K562 (cell line): Measurements from ENCODE around the gene LOXL3. TPM values are rescaled to one million over a fixed set of nuclear protein-coding genes. Genes with fewer than 3 reads are reported as not detected.

ENCODE experiments used
- ATAC-seq: fragments of 200-7000 bp; cut with Tn5 transposase; 3 replicates; pipeline ENCODE4 v1.9.1; 2020; ENCODE audit warnings: moderate library complexity
- BruUV-seq: library from RNA; stranded (reverse); fragments of 400-500 nt; replicated peaks from 2 replicates; lab custom pipeline; 2021; lab: Mats Ljungman, UMichigan
- CTCF ChIA-PET: fragments of 300-600 bp; formaldehyde crosslinking; extraction: SDS; loops from one replicate; lab custom pipeline; 2021; ENCODE audit warnings: low intra/inter-chr PET ratio; lab: Yijun Ruan, JAX
- POLR2A ChIA-PET: fragments of 300-600, 350-650 bp; sonication (Branson Sonifier 250); formaldehyde crosslinking; extraction: SDS; loops from one replicate; lab custom pipeline; 2021; ENCODE audit warnings: antibody characterized with exemption, inconsistent platforms; lab: Yijun Ruan, JAX
- DNase-seq, 4 experiments: peaks; one replicate each; pipeline versions ENCODE4 v3.0.0 to v3.0.0-alpha.2; 2011 to 2018; ENCODE audit warnings: low spot score in 3 of 4, mixed read lengths in 3 of 4; ENCODE audit errors: extremely low read depth in 1 of 4
- FAIRE-seq: peaks from 2 replicates; lab custom pipeline; 2011; peaks lifted over from hg19 to GRCh38; lab: Jason Lieb, UNC
- H2AFZ ChIP-seq: 2 replicates; pipeline ENCODE4 v1.6.0; 2011; ENCODE audit warnings: low read depth, low read length, control low read depth, inconsistent platforms
- H3K27ac ChIP-seq: fragments of 200-600 bp; 3 replicates; pipeline ENCODE4 v1.8.0; 2011; ENCODE audit warnings: low read depth, mild to moderate bottlenecking, control low read depth, inconsistent platforms, low read length, moderate library complexity, mixed read lengths; ENCODE audit errors: extremely low read depth
- H3K27me3 ChIP-seq, 2 experiments: fragments of 300-600 bp in 1 of 2; 2 replicates in 1 of 2; 3 replicates in 1 of 2; pipeline versions ENCODE4 v1.6.0 to v1.8.0; 2011; ENCODE audit warnings: inconsistent platforms in 2 of 2, low read length in 2 of 2, mild to moderate bottlenecking in 1 of 2, mixed read lengths in 1 of 2, moderate library complexity in 1 of 2; ENCODE audit not compliant: control insufficient read depth in 2 of 2, insufficient read depth in 2 of 2
- H3K36me3 ChIP-seq: fragments of 300-600 bp; 3 replicates; pipeline ENCODE4 v1.8.0; 2011; ENCODE audit warnings: mild to moderate bottlenecking, low read length, inconsistent platforms; ENCODE audit not compliant: control insufficient read depth, insufficient read depth
- H3K4me1 ChIP-seq, 2 experiments: fragments of 200-600 bp in 1 of 2; replicated peaks in 1 of 2; 2 replicates in 1 of 2; 3 replicates in 1 of 2; pipeline versions ENCODE4 v1.5.1 to v1.8.0; 2011; ENCODE audit warnings: inconsistent platforms in 2 of 2, low read length in 2 of 2, mild to moderate bottlenecking in 1 of 2, mixed read lengths in 1 of 2, moderate library complexity in 1 of 2; ENCODE audit not compliant: control insufficient read depth in 2 of 2, insufficient read depth in 2 of 2
- H3K4me2 ChIP-seq: 2 replicates; pipeline ENCODE4 v1.6.1; 2011; ENCODE audit warnings: low read length, control low read depth, inconsistent platforms, mixed read lengths; ENCODE audit not compliant: insufficient read depth
- H3K4me3 ChIP-seq: fragments of 200-600 bp; sonication (generic), shearing (Covaris generic); 2 replicates; pipeline ENCODE4 v1.5.1; 2016; ENCODE audit warnings: control low read depth, inconsistent platforms
- H3K79me2 ChIP-seq: fragments of 200-600 bp; 3 replicates; pipeline ENCODE4 v1.8.0; 2011; ENCODE audit warnings: low read length, inconsistent platforms; ENCODE audit not compliant: control insufficient read depth, insufficient read depth
- H3K9ac ChIP-seq, 2 experiments: 2 replicates each; pipeline versions ENCODE4 v1.6.0 to v1.6.1; 2011; ENCODE audit warnings: low read depth in 2 of 2, low read length in 2 of 2, control low read depth in 1 of 2, inconsistent platforms in 1 of 2, mild to moderate bottlenecking in 1 of 2, mixed read lengths in 1 of 2; ENCODE audit not compliant: insufficient read depth in 1 of 2
- H3K9me1 ChIP-seq: one replicate; pipeline ENCODE4 v1.6.0; 2011; ENCODE audit warnings: inconsistent platforms, mild to moderate bottlenecking, low read length, moderate library complexity; ENCODE audit not compliant: control insufficient read depth, insufficient read depth
- H3K9me3 ChIP-seq: replicated peaks from 2 replicates; pipeline ENCODE4 v1.5.1; 2011; ENCODE audit warnings: low read depth, low read length, inconsistent platforms; ENCODE audit not compliant: control insufficient read depth, insufficient read depth
- H4K20me1 ChIP-seq: replicated peaks from 2 replicates; pipeline ENCODE4 v1.6.1; 2011; ENCODE audit warnings: low read length, inconsistent platforms, mixed read lengths; ENCODE audit not compliant: control insufficient read depth, insufficient read depth
- CCAR2 ChIP-seq: fragments of 200-400 bp; formaldehyde crosslinking; IDR thresholded peaks from 2 replicates; pipeline ENCODE4 v1.6.1; 2017; ENCODE audit warnings: mild to moderate bottlenecking, low read depth, low read length
- HNRNPH1 ChIP-seq: fragments of 200-400 bp; formaldehyde crosslinking; optimal IDR thresholded peaks from 2 replicates; pipeline ENCODE3; 2017; ENCODE audit warnings: low read depth, mild to moderate bottlenecking, low read length, moderate library complexity
- RAD21 ChIP-seq, 2 experiments: fragments of 250-450 bp in 1 of 2; fragments of 450-650 bp in 1 of 2; sonication (Bioruptor Pico) in 1 of 2; formaldehyde crosslinking in 1 of 2; IDR thresholded peaks in 1 of 2; conservative IDR thresholded peaks in 1 of 2; 2 replicates each; pipeline versions ENCODE4 v1.4.0 to v1.8.0; 2020 to 2022; ENCODE audit warnings: mild to moderate bottlenecking in 2 of 2, moderate library complexity in 1 of 2
- SAP30 ChIP-seq: fragments of 200-600 bp; sonication (generic); IDR thresholded peaks from 2 replicates; pipeline ENCODE4 v1.6.1; 2012; ENCODE audit warnings: borderline replicate concordance, low read depth, mild to moderate bottlenecking, moderate library complexity, low read length, control low read depth, inconsistent platforms; ENCODE audit not compliant: insufficient read depth, poor library complexity, severe bottlenecking
- ZNF347 ChIP-seq: fragments of 450-650 bp; formaldehyde crosslinking; IDR thresholded peaks from 2 replicates; pipeline ENCODE4 v1.4.0; 2020; ENCODE audit warnings: low read depth, mild to moderate bottlenecking, moderate library complexity
- WGBS: fragments of 100-300 bp; shearing (Covaris generic); methylation state at CpG from one replicate; pipeline ENCODE4 v1.1.6; 2016; ENCODE audit warnings: low coverage, mixed read lengths; ENCODE audit not compliant: insufficient coverage; ENCODE audit errors: missing lambda C conversion rate; 5-methylcytosine and 5-hydroxymethylcytosine counted together
- in situ Hi-C: fragments of 300-500 bp; cut with MboI; formaldehyde crosslinking; loops from 4 replicates; pipeline ENCODE4 v1.15.0; 2018; ENCODE audit warnings: inconsistent platforms, mixed read lengths
- intact Hi-C: fragments of 100-400 bp; cut with micrococcal nuclease; formaldehyde crosslinking; loops from 2 replicates; pipeline ENCODE4 v1.14.2; 2022
- polyA plus RNA-seq, 8 experiments: library from polyadenylated mRNA; depleted of rRNA in 4 of 8; stranded (reverse) in 5 of 8; unstranded in 3 of 8; fragments of >200 nt; fragmentation: Nextera tagmentation in 2 of 8; fragmentation: Illumina TruSeq in 1 of 8; extraction: Ambion mirVana in 2 of 8; extraction: Trizol in 1 of 8; gene quantifications; 2 replicates each; pipeline versions ENCODE4 v1.2.1 to v1.2.3, GENCODE V29; 2011 to 2014; ENCODE audit warnings: inconsistent platforms in 1 of 8, missing spikeins in 1 of 8
- total RNA-seq, 7 experiments: library from RNA; depleted of rRNA in 6 of 7; stranded (reverse); fragments of >200 nt in 6 of 7; fragmentation: Illumina TruSeq in 2 of 7; extraction: Trizol in 2 of 7; gene quantifications; 2 replicates each; pipeline versions ENCODE4 v1.2.1 to v1.2.3, GENCODE V29; 2011 to 2021; ENCODE audit warnings: low replicate concordance in 1 of 7
- TF ChIP-seq, protein P1 (sequence below), 2 experiments: IDR thresholded peaks; 2 replicates each; pipeline ENCODE4 v1.6.1; 2011; ENCODE audit warnings: borderline replicate concordance in 1 of 2, control low read depth in 1 of 2, low read depth in 1 of 2, low read length in 1 of 2, mild to moderate bottlenecking in 1 of 2, mixed read lengths in 1 of 2, moderate library complexity in 1 of 2; ENCODE audit not compliant: insufficient read depth in 1 of 2, insufficient read length in 1 of 2, poor library complexity in 1 of 2, severe bottlenecking in 1 of 2; ENCODE audit errors: extremely low read depth in 1 of 2
- TF ChIP-seq, protein P2 (sequence below): sonication (generic); formaldehyde crosslinking; IDR thresholded peaks from 2 replicates; pipeline ENCODE4 v1.8.1; 2023; ENCODE audit warnings: mild to moderate bottlenecking, missing genetic modification reagents

Gene LOXL3
- total and polyA plus RNA-seq, 9 of the 15 experiments (the other 6 are each of a cell fraction or from before 2014, with no cell fraction given) = 0.22 to 0.99 (median 0.31) TPM

DNA sequence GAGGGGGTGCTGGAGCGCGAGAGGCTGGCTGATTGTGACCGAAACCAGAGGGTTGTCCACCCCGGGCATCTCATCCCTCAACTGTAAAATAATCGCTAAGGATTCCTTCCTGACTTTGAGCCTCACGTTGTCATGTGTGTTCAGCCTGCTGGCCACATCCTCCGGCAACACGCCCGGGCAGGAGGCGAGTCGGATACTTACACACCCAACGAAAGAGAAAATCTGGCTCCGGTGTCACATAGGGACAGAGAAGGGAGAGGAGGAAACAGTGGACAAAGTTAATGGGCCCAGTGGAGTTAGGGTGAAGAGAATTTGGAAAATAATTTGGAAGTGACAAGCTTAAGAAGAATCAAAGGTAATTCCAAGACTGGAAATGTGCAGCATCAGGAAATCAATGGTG is 37.1 kb downstream of the LOXL3 start (continued):
- TF ChIP-seq CCAR2 (no peak), ZNF347 (no peak), SAP30 (no peak)

DNA sequence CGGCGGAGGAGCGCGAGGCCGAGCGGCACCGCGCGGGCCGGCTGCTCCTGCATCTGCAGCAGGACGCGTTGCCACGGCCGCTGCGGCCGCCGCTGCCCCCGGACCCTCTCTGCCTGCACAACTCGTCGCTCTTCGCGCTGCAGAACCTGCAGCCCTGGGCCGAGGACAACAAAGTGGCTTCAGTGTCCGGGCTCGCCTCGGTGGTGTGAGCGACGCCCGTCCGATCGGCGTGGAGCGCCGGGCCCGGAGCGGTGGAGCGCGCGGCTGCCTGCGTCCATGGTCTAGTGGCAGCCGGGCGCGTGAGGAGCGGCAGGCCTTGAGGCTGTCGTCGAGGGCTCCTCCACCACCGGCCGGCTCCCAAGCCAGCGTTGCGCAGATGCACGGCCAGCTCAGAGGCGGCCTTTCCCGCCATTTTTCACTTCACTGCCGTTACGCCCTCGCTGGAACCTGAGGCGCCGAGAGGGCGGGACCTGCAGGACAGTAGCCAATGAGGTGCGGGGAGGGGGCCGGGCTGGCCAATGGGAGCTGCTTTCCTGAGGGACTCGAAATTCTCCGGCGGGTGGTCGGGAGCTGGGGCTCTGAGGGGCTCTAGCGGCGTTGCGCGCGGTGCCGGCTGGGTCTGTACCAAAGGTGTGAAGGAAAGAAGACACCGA is 37.6 kb downstream of the LOXL3 start:
- no peaks in the 10 kb centered on the region for H3K36me3 ChIP-seq
- in situ Hi-C loops (no loop called here), intact Hi-C loops (no loop called here)
- CTCF ChIA-PET = no interaction called here
- DNase-seq (peak in 1 of 4 experiments; percentile 49), FAIRE-seq (no peak), ATAC-seq (no peak)
- TF ChIP-seq, protein P1, sequence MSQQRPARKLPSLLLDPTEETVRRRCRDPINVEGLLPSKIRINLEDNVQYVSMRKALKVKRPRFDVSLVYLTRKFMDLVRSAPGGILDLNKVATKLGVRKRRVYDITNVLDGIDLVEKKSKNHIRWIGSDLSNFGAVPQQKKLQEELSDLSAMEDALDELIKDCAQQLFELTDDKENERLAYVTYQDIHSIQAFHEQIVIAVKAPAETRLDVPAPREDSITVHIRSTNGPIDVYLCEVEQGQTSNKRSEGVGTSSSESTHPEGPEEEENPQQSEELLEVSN (IDR thresholded peaks at IDR 0.05; ENCODE audit: borderline replicate concordance in 1 of 2, extremely low read depth in 1 of 2, insufficient read depth in 1 of 2, insufficient read length in 1 of 2, low read depth in 1 of 2, low read length in 1 of 2, poor library complexity in 1 of 2, severe bottlenecking in 1 of 2) = peak in 1 of 2 experiments; percentile 36
- TF ChIP-seq HNRNPH1 = no peak
- no peak for TF ChIP-seq RAD21 (CRISPR knock-in tag; conservative IDR thresholded peaks at IDR 0.05 in 1 of 2, IDR thresholded peaks at IDR 0.05 in 1 of 2)
- TF ChIP-seq, protein P2, sequence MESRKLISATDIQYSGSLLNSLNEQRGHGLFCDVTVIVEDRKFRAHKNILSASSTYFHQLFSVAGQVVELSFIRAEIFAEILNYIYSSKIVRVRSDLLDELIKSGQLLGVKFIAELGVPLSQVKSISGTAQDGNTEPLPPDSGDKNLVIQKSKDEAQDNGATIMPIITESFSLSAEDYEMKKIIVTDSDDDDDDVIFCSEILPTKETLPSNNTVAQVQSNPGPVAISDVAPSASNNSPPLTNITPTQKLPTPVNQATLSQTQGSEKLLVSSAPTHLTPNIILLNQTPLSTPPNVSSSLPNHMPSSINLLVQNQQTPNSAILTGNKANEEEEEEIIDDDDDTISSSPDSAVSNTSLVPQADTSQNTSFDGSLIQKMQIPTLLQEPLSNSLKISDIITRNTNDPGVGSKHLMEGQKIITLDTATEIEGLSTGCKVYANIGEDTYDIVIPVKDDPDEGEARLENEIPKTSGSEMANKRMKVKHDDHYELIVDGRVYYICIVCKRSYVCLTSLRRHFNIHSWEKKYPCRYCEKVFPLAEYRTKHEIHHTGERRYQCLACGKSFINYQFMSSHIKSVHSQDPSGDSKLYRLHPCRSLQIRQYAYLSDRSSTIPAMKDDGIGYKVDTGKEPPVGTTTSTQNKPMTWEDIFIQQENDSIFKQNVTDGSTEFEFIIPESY (CRISPR knock-in tag) = peak; percentile 35; the same call in 1 of the 2 replicates
- no peaks in the 10 kb centered on the region for H3K9me1 ChIP-seq
- BruUV-seq = no TSS peak
- no peaks in the 10 kb centered on the region for H3K9me3 ChIP-seq
- no peak overlapping the region for H3K27ac ChIP-seq
- no peaks in the 10 kb centered on the region for H3K79me2 ChIP-seq
- H4K20me1 ChIP-seq = no peaks in the 10 kb centered on the region
- POLR2A ChIA-PET = no interaction called here
- 86% methylated on average over 44 of the region's 72 CpGs for WGBS
- peaks cover 0 to 19% of the 10 kb centered on the region in 2 experiments; a peak in 3 of 5 replicates for H3K4me1 ChIP-seq
- no peak overlapping the region for H3K4me3 ChIP-seq
- no peak overlapping the region for H2AFZ ChIP-seq
- no peaks in the 10 kb centered on the region for H3K27me3 ChIP-seq
- H3K4me2 ChIP-seq = no peak overlapping the region
- H3K9ac ChIP-seq = no peak overlapping the region
